HG03354 (cell line): ENCODE data around the gene PLD1.

Experiments
- ATAC-seq: cut with Tn5 transposase; IDR thresholded peaks from one replicate; pipeline ENCODE4 v1.9.1; 2021; ENCODE audit warnings: mild to moderate bottlenecking; ENCODE audit not compliant: unreplicated experiment, poor library complexity, severe bottlenecking

The PLD1 gene

DNA sequence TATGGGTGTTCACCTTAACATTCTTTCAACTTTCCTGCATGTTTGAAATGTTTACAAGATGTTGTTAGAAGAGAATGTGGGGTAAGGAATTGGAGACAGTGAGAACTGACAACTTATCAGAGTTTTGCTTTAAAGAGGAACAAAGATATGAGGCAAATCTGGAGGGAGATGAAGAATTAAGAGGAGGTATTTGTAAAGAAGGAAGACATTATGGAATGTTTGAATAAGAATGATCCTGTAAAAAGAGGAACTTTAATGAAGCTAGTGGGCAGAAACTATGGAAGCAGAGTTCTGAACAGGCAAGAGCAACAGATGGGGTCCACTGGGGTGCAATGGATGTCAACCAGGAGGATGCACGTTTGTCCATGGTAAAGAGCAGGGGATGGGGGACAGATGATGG, 27.7 kb downstream of the PLD1 start:
- no peak for ATAC-seq

DNA sequence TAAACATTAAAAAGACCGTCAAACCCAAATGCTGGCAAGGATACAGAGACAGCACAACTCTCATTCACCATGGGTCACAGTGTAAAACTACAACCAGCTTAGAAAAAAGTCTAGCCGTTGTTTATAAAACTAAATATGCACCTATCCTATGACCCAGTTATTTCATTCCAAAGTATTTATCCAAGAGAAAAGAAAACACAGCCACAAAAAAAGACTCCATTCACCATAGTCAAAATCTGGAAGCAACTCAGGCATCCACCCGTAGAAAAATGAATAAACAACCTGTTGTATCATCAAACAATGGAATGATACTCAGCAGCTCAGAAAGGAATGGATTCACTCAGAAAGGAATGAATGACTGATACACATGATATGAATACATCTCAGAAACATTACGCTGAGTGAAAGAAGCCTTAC, 28.6 kb downstream of the PLD1 start:
- ATAC-seq = no peak

DNA sequence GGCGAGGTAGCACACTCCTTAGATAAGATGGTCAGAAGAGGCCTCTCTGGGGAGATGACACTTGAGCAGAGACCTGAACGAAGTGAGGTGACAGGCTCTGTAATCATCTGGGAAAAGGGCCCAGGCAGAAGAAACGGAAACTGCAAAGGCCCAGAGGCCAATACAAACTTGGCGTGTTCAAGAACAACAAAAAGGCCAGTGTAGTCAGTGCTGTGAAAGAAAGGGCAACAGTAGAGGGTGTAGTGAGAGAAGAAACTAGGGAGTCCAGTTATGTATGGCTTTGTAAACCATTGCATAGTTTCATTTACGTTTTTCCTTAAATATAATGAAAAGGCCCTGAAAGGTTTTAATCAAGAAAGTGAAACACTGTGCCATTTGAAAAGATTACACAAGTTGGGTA, 31.8 kb downstream of the PLD1 start:
- no peak for ATAC-seq

- ATAC-seq = no peak
Measured at GRCh38 chr3:171777596-171777995, 32.7 kb downstream of the PLD1 start.

GRCh38 chr3:171776839-171777583, 33.3 kb downstream of the PLD1 start:
- ATAC-seq = no peak

DNA sequence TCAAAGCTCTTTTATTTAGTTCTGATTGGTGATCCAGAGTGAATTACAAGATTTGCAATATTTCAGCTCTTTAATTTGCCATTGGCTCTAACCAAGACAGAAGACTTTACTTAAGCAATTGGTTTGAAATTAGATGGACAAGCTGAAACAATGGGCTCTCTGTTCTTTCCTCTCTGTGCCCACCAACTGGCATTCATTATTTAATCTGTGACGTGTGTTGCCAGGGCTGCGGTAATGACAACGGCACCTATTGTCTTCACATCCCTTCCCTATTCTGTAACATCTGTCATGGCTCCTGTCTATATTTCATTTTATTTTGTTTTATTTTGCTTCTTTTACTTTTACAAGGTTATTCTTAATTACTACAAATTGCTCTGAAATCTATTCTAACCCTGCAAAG, 33.9 kb downstream of the PLD1 start:
- ATAC-seq = no peak

GRCh38 chr3:171775943-171776342, 34.3 kb downstream of the PLD1 start:
- ATAC-seq = no peak

DNA sequence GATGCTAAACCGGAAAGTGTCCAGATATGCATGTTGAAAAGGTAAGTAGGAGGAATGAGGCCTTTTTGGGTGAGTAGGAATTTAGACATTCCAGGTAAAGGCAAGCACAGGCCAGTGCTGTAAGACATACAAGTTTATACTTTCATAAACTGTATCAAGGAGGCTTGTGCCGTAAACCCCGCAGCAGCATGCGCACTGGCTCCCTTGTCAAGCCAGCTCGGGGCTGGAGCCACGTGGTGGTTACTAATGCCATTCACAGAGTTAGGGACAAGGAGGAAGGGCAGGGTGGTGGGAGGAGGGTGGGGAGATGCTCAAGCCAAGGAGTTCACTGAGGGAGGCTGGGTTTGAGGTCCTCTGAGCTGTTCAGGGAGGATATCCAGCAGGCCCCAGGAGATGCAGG, 35.8 kb downstream of the PLD1 start:
- no peak for ATAC-seq

GRCh38 chr3:171772427-171773056, 37.7 kb downstream of the PLD1 start:
- no peak for ATAC-seq

- peak; percentile 81 for ATAC-seq
Measured at GRCh38 chr3:171770689-171771620, 39.3 kb downstream of the PLD1 start.

GRCh38 chr3:171769461-171769860, 40.8 kb downstream of the PLD1 start:
- no peak for ATAC-seq

GRCh38 chr3:171768986-171769385, 41.3 kb downstream of the PLD1 start:
- ATAC-seq = no peak

- no peak for ATAC-seq
Measured at GRCh38 chr3:171768281-171768900, 41.9 kb downstream of the PLD1 start.

- no peak for ATAC-seq
Measured at GRCh38 chr3:171765511-171765887, 44.8 kb downstream of the PLD1 start.

- no peak for ATAC-seq
Measured at GRCh38 chr3:171763392-171763791, 46.9 kb downstream of the PLD1 start.

GRCh38 chr3:171760477-171760876, 49.8 kb downstream of the PLD1 start:
- no peak for ATAC-seq

- no peak for ATAC-seq
Measured at GRCh38 chr3:171758109-171758508, 52.2 kb downstream of the PLD1 start.

DNA sequence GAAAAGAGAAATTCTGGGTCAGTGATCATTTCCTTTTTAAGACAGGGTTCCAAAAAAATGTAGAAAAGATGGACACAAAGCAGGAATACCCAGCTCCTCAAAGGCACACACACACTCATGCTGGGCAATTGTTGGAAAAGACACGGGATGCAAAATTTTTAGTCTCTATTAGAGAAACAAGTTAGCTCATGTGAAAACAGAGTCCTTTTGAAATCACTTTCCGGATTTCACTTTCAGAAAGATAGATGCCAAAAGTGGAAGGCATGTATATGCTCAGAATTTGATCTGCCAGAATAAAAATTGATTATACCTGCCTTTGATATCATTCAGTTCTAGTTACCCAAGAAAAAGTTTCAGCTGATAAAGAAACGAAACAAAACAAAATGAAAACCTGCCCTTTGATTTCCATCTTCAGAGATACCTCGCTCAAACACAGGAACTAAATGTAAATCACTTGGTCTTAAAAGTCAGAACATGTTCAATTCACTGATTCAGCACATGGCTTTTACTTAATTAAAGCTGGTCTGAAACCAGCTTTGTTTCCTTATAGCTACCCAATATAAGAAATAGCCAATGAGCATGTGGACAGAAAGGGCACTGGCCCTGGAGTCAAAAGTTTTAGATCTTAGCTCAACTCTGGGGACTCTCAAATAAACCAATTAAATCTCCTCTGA, 52.8 kb downstream of the PLD1 start:
- no peak for ATAC-seq

DNA sequence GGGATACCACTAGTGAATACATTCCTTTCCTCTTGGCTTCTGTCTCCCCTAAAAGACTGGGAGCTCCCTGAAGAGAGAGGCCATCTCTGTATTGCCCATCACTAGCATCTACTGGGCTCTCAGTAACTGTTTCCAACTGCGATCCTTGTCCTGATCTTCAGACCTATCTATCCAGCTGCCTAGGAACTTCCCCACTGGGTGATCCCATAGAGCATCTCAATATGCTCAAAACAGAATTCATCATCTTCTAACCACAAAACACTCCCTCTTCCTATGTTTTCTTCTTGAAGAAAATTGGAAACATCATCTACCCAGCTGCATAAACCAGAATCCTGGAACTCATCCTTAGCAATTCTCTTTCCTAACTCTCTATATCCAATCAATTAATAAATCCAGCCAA, 54.6 kb downstream of the PLD1 start:
- no peak for ATAC-seq
